Osteoblast (primary cell): Measurements from ENCODE around the gene IKZF5. TPM values are rescaled to one million over a fixed set of nuclear protein-coding genes. Genes with fewer than 3 reads are reported as not detected.

Source experiments
- DNase-seq: peaks from one replicate; pipeline ENCODE4 v3.0.0; 2011; ENCODE audit warnings: low spot score, mixed read lengths; ENCODE audit not compliant: insufficient read length; ENCODE audit errors: missing footprints
- H2AFZ ChIP-seq: 2 replicates; pipeline ENCODE4 v1.6.0; 2011; ENCODE audit warnings: mild to moderate bottlenecking, low read length
- H3K27ac ChIP-seq: 2 replicates; pipeline ENCODE4 v1.5.1; 2011; ENCODE audit warnings: mild to moderate bottlenecking, low read depth, low read length, moderate library complexity
- H3K27me3 ChIP-seq: 2 replicates; pipeline ENCODE4 v1.6.0; 2012; ENCODE audit warnings: mild to moderate bottlenecking, control low read depth, inconsistent platforms, low read length, moderate library complexity; ENCODE audit not compliant: insufficient read depth
- H3K36me3 ChIP-seq: 2 replicates; pipeline ENCODE4 v1.5.1; 2011; ENCODE audit warnings: mild to moderate bottlenecking, low read length, control low read depth, moderate library complexity; ENCODE audit not compliant: insufficient read depth
- H3K4me1 ChIP-seq: 2 replicates; pipeline ENCODE4 v1.5.1; 2011; ENCODE audit warnings: mild to moderate bottlenecking, low read length, control low read depth, moderate library complexity; ENCODE audit not compliant: insufficient read depth
- H3K4me2 ChIP-seq: 2 replicates; pipeline ENCODE4 v1.6.0; 2011; ENCODE audit warnings: mild to moderate bottlenecking, low read length; ENCODE audit not compliant: insufficient read depth
- H3K4me3 ChIP-seq: fragments of 200-600 bp; sonication (generic); 3 replicates; pipeline ENCODE4 v1.5.1; 2012; ENCODE audit warnings: mild to moderate bottlenecking, low read length, inconsistent platforms; ENCODE audit not compliant: insufficient read depth
- H3K79me2 ChIP-seq: 2 replicates; pipeline ENCODE4 v1.6.0; 2012; ENCODE audit warnings: mild to moderate bottlenecking, low read length, control low read depth, inconsistent platforms; ENCODE audit not compliant: insufficient read depth
- H3K9me3 ChIP-seq: 2 replicates; pipeline ENCODE4 v1.5.1; 2011; ENCODE audit warnings: low read depth, low read length, control low read depth
- H4K20me1 ChIP-seq: 2 replicates; pipeline ENCODE4 v1.6.0; 2012; ENCODE audit warnings: mild to moderate bottlenecking, low read length, control low read depth; ENCODE audit not compliant: insufficient read depth
- CTCF ChIP-seq: IDR thresholded peaks from 2 replicates; pipeline ENCODE4 v1.5.1; 2011; ENCODE audit warnings: mild to moderate bottlenecking, low read depth, low read length, moderate library complexity; ENCODE audit errors: extremely low read depth
- total RNA-seq: library from RNA; depleted of rRNA; stranded (reverse); fragments of >200 nt; gene quantifications from 2 replicates; pipeline ENCODE4 v1.2.3, GENCODE V29; 2012

IKZF5 gene
- total RNA-seq, 1 donor: 6.2 TPM

- DNase-seq: no peak
- Histone ChIP-seq H2AFZ (no peak overlapping the region), H3K27me3 (no peaks in the 10 kb centered on the region), H3K4me1 (no peaks in the 10 kb centered on the region), H3K4me2 (no peak overlapping the region), H3K9me3 (no peaks in the 10 kb centered on the region), H3K27ac (no peak overlapping the region), H3K79me2 (no peaks in the 10 kb centered on the region), H4K20me1 (no peaks in the 10 kb centered on the region), H3K4me3 (no peak overlapping the region), H3K36me3 (no peaks in the 10 kb centered on the region)
- TF ChIP-seq CTCF: no peak
Observed at GRCh38 chr10:123044391-123044790, 35.8 kb upstream of the IKZF5 start.

- Histone ChIP-seq H3K36me3 (no peaks in the 10 kb centered on the region), H3K79me2 (no peaks in the 10 kb centered on the region), H2AFZ (no peak overlapping the region), H3K27me3 (no peaks in the 10 kb centered on the region), H3K27ac (no peak overlapping the region), H3K9me3 (no peaks in the 10 kb centered on the region), H3K4me1 (no peaks in the 10 kb centered on the region), H3K4me2 (no peak overlapping the region), H3K4me3 (no peak overlapping the region), H4K20me1 (no peaks in the 10 kb centered on the region)
- DNase-seq: peak; percentile 70
- peak; percentile 80 for TF ChIP-seq CTCF
Observed at GRCh38 chr10:123043409-123043925, 34.9 kb upstream of the IKZF5 start.

GRCh38 chr10:123042708-123043408, 34.3 kb upstream of the IKZF5 start:
- Histone ChIP-seq H3K4me3 (no peak overlapping the region), H3K27me3 (no peaks in the 10 kb centered on the region), H3K36me3 (no peaks in the 10 kb centered on the region), H3K4me2 (no peak overlapping the region), H3K9me3 (no peaks in the 10 kb centered on the region), H3K27ac (no peak overlapping the region), H3K79me2 (no peaks in the 10 kb centered on the region), H4K20me1 (no peaks in the 10 kb centered on the region), H3K4me1 (no peaks in the 10 kb centered on the region), H2AFZ (no peak overlapping the region)
- DNase-seq: no peak
- no peak for TF ChIP-seq CTCF

- Histone ChIP-seq H3K4me1 (no peaks in the 10 kb centered on the region), H3K79me2 (no peaks in the 10 kb centered on the region), H3K36me3 (no peaks in the 10 kb centered on the region), H2AFZ (no peak overlapping the region), H4K20me1 (no peaks in the 10 kb centered on the region), H3K4me3 (no peak overlapping the region), H3K9me3 (no peaks in the 10 kb centered on the region), H3K27me3 (no peaks in the 10 kb centered on the region), H3K4me2 (no peak overlapping the region), H3K27ac (no peak overlapping the region)
- DNase-seq: no peak
- no peak for TF ChIP-seq CTCF
Observed at GRCh38 chr10:123039632-123039930, 31.0 kb upstream of the IKZF5 start.
